NCI-H1105 (cell line): ENCODE results near the gene LCN6.
"Not testable (repeated sequence)": the region's sequence is repeated elsewhere in the genome, so short reads cannot be mapped to it uniquely, and the experiment has no call there.

ENCODE experiments used
- DNase-seq: peaks from one replicate; lab custom pipeline; 2025; lab: John Stamatoyannopoulos, UW

Gene LCN6

GRCh38 chr9:136759436-136760325, 11.4 kb upstream of the LCN6 start:
- DNase-seq, result no peak

- no peak for DNase-seq
These were observed 10.7 kb upstream of the LCN6 start for GRCh38 chr9:136759001-136759400.

DNA sequence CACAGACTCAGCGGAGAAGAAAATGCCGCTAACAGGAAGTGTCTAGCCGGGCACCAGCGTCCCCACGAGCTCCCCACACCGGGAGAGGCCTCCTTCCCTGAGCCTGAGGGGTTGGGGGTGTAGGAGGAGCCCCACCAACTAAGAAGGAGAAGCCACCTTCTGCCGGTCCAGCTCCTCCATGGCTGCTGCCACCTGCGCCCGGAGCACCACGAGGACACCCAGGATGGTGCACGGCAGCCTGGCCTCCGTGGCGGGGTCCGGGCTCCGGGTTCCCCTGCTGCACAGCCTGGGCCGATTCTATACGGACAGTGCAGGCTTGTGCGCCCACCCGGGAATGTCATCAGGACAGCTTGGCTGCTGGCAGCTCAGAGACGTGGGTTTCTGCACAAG, 9.4 kb upstream of the LCN6 start:
- no peak for DNase-seq

GRCh38 chr9:136757328-136757727, 9.0 kb upstream of the LCN6 start:
- no peak for DNase-seq

DNA sequence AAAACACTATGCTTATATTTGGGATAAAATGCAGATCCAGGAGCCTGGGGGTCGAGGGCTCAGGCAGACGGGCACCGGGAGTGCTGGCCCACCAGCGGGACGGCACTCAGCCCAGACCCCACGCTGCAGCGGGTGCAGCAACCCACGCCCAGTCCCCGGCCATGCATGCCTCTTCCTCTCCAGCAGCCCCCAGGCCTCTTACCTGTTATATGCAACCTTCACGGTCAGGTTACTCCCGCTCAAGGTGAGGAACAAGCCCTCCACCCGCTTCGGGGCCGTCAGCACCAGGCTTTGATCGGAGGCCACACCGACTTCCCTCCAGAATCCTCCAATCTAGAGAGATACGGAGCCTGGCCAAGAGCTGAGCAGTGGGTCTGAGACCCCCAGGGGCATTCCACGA, 8.5 kb upstream of the LCN6 start:
- DNase-seq, result no peak

GRCh38 chr9:136756134-136756438, 7.8 kb upstream of the LCN6 start:
- no peak for DNase-seq

DNA sequence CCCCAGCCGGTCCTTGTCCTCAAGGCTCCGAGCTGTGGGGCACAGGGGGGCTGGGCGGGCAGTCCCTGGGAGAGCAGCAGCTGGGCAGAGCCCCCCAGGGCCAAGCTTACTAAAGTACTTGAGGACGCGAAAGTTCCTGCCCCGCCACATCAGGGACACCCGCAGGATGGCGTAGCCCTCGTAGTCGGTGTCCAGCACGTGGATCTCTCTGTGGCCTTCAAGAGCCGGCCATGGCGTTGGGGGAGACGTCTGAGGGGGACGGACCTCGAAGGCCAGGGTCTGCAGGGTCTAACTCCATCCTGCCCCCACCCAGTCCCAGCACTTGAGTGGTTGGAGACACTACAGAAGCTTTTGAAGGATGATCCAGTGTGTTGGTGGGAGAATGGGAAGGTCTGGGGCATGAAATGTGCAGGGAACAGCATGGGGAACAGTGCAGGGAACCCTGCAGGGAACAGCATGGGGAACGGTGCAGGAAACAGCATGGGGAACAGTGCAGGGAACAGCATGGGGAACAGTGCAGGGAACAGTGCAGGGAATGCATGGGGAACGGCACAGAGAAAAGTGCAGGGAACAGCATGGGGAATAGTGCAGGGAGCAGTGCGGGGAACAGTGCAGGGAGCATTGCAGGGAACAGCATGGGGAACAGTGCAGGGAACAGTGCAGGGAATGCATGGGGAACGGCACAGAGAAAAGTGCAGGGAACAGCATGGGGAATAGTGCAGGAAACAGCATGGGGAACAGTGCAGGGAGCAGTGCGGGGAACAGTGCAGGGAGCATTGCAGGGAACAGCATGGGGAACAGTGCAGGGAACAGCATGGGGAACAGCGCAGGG, 7.2 kb upstream of the LCN6 start:
- DNase-seq, result not testable (repeated sequence)

- DNase-seq, result no peak
These were observed 6.4 kb upstream of the LCN6 start for GRCh38 chr9:136754626-136755301.

- DNase-seq, result peak; percentile 18
These were observed 5.8 kb upstream of the LCN6 start for GRCh38 chr9:136754059-136754572.

DNA sequence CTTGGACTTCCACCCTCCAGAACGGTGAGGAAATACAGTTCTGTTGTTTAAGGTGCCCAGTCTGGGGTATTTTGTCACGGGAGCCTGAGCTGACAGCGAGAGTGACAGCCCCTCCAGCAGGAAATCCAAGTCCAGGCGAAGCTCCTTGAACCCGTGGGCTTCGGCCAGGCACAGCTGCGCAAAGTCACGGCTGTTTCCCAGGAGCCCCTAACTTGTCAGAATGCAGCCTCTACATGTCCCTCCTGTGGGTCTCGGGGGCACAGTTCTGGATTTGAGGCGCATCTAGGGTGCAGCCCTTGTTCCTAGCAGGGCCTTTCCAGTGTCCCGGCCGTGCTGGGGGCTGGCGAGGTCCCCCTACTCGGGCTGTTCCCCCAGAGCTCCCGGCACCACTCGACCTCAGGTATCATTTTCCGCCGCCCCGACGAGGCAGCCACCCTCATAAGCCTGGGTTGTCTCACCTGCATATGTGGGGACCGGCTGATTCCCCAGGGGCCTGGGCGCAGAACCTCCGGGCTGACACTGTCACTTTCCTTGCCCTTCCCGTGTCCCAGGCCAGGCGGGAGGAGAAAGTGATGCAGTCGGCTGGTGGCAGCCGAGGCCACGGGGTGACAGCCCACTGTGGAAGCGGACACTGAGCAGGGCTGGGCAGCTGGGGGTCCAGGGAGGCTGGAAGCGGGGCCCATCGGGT, 5.2 kb upstream of the LCN6 start:
- DNase-seq, result no peak

DNA sequence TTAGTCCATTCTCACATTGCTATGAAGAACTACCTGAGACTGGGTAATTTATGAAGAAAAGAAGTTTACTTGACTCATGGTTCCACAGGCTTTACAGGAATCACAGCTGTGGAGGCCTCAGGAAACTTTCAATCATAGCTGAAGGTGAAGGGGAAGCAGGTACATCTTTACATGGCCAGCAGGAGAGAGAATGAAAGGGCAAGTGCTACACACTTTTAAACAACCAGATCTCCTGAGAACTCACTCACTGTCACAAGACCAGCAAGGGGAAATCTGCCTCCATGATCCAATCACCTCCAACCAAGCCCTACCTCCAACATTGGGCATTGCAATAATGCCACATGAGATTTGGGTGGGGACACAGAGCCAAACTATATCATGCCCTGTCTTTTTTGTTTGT, 3.5 kb upstream of the LCN6 start:
- DNase-seq, result no peak

- no peak for DNase-seq
These were observed 2.9 kb upstream of the LCN6 start for GRCh38 chr9:136751244-136751643.

GRCh38 chr9:136750526-136750925, 2.2 kb upstream of the LCN6 start:
- no peak for DNase-seq

DNA sequence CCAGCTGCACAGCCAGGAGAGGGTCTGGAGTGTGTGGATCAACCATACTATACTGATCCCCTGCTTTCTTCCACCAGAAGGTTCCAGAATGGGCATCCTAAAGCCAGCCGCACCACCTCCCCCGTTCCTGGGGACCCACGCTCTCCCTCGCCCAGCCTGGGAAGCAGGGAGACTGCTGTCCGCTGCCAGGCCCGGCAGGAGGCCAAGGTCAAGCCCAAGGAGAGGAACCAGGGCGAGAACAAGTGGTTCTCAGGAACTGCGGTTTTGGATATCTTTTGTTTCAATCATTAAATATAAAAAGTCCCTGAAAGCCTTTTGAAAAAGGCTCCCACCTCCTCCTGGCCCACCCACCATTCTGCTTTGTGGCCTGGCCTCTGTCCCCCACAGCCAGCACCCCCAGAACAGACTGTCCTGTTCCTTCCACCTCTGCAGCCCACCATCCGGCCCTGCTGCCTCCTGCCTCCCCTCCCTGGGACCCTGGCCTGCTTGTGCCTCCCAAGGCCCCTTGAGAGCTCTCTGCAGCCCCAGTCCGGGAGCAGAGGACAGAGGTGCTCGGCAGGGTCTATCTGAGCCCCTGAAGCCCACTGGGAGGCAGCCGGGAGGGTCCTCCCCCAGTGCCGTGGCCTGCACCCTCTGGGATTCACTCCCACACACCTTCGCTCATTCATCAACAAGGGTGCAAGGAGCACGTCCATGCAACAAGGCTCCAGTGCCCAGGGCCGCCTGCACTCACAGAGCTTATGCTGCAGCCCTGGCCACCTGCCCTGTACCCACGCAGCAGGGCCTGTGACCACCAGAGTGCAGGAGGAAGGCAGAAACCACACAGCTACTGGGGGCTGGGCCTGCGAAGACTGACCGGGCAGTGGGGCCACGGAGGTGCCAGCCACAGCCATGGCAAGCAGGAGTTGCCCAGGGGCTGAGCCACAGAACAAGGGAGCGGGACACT, 614 bp upstream of the LCN6 start:
- DNase-seq, result no peak

- DNase-seq, result no peak
These were observed 914 bp downstream of the LCN6 start for GRCh38 chr9:136747161-136748060.

DNA sequence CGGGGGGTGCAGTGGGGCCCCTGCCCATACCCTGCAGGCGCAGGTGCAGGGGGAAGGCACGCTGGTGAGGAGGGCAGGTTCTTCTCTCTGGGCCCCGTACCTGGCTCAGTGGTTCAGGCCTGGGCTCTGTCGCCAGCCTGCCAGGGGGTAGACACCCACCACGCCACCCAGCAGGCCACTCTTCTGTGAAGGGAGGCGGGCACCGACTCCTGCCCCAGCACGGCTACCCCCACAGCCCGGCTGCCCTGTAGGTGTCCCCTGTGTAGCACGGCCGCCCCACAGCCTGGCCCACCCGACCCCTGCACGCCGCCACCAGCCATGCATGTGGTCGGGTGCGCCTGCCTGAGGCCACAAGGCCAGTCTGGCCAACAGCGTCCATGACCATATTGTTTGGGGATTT, 1.7 kb downstream of the LCN6 start:
- DNase-seq, result no peak

GRCh38 chr9:136746155-136746490, 2.2 kb downstream of the LCN6 start:
- no peak for DNase-seq

DNA sequence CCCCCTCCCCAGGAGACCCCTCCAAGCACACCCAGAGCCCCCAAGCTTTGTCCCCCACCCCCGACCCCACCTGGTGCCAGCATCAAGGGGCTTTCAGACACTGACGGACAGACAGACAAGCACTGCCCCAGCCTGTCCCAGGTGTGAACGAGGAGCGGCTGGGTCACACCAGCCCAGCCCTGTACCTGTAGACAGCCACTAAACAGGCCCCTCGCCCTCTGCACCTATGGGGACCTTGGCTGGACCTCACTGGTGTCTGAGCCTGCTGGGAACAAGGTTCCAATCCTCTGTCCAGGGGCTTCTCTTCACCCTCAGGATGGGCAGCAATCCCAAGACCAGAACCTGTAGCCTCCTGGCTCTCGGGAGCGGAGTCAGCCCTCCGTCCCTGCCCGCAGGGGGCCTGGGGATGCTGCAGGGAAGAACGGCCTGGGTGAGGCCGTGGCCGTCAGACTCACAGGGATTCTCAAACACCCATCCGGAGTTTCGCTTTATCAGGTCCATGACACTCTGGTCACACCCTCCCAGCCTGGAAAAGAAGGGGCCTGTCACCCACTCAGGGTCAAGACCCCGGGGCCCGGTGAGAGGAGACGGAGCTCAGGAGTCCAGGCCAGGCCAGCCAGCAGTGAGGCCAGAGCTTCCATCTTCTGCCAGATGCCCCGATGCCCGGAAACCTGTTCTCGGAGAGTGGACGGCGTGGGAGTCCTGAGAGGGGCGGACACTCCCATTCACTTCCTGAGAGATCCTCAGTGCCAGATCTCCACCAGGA, 2.8 kb downstream of the LCN6 start:
- DNase-seq, result no peak

DNA sequence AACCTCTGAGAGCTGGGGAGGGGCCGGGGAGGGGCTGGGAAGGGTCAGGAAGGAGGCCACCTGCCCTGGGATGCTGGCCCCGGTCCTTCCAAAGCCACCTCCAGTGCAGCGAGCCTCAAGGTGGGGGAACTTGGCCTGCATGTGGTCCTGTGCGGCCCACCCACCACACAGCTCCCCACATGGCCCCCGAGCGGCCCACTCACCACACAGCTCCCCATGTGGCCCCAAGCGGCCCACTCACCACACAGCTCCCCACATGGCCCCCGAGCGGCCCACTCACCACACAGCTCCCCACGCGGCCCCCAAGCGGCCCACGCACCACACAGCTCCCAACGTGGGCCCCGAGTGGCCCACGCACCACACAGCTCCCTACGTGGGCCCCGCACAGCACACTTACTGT, 3.6 kb downstream of the LCN6 start:
- no peak for DNase-seq
